PC-9 (cell line): Measurements from ENCODE around the gene CREG1.
A peak's percentile ranks its signal among the peaks of the same experiment; 100 is the strongest.

Experiments used
- EZH2 ChIP-seq: fragments of 200-600 bp; sonication (generic); IDR thresholded peaks from 2 replicates; pipeline ENCODE4 v1.8.0; 2017; ENCODE audit warnings: antibody characterized with exemption, low read depth
- TF ChIP-seq, protein P1 (sequence below): fragments of 200-600 bp; sonication (generic); conservative IDR thresholded peaks from 2 replicates; pipeline ENCODE4 v1.6.1; 2017; ENCODE audit warnings: mixed run types, antibody characterized with exemption, mild to moderate bottlenecking, moderate library complexity

DNA sequence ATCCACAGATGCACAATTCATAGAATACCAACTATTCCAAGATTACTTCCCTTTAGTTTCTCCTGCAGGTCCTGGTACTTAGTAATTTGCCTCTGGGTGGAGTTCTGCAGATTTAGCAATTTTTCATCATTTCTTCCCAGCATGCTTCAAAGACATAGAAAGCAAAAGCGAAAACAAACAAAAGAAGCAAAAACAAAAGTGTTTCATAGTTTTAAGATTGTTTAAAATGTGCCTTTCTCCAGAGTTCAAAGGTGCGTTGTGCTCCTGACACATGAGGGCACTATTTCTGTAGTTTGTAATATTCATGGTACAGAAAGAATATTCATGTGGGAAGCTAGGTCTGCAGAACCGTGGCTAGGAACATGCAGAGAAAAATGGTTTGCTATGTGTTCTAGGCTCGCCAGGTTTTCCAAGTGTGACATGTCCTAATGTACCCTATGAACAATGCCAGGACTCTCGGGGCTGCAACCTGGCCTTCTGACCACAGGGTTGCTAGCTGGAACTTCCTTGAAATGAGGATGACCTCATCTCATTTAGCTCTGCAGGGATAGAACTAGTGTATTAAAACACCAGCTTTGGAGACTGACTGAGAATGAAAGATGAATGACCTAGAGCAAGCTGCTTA, 46.5 kb upstream of the CREG1 start:
- TF ChIP-seq, protein P1, sequence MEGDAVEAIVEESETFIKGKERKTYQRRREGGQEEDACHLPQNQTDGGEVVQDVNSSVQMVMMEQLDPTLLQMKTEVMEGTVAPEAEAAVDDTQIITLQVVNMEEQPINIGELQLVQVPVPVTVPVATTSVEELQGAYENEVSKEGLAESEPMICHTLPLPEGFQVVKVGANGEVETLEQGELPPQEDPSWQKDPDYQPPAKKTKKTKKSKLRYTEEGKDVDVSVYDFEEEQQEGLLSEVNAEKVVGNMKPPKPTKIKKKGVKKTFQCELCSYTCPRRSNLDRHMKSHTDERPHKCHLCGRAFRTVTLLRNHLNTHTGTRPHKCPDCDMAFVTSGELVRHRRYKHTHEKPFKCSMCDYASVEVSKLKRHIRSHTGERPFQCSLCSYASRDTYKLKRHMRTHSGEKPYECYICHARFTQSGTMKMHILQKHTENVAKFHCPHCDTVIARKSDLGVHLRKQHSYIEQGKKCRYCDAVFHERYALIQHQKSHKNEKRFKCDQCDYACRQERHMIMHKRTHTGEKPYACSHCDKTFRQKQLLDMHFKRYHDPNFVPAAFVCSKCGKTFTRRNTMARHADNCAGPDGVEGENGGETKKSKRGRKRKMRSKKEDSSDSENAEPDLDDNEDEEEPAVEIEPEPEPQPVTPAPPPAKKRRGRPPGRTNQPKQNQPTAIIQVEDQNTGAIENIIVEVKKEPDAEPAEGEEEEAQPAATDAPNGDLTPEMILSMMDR = peak; percentile 33; the same call in 1 of the 2 replicates
- TF ChIP-seq EZH2 = no peak
